Stomach (tissue), 4 donors: ENCODE measurements around the gene SYCE3.

ENCODE experiments used
- EP300 ChIP-seq: sonication (generic); formaldehyde crosslinking; IDR thresholded peaks from one replicate; pipeline ENCODE4 v1.6.1; 2017; ENCODE audit warnings: antibody characterized with exemption
- POLR2A ChIP-seq, 4 donors: fragments of 450-650 bp; IDR thresholded peaks; one replicate each; pipeline ENCODE4 v1.6.1; 2016; ENCODE audit warnings: antibody characterized with exemption in 4 of 4, control low read depth in 2 of 4, mild to moderate bottlenecking in 1 of 4, moderate library complexity in 1 of 4
- POLR2AphosphoS5 ChIP-seq, 3 donors: sonication (generic); formaldehyde crosslinking; IDR thresholded peaks; one replicate each; pipeline ENCODE4 v1.6.1; 2016; ENCODE audit warnings: antibody characterized with exemption in 3 of 3
- TF ChIP-seq, protein P1 (sequence below), 7 experiments: fragments of 450-650 bp in 4 of 7; fragments of 200-600 bp in 3 of 7; sonication (generic) in 3 of 7; IDR thresholded peaks; one replicate each; pipeline ENCODE4 v1.5.1; 2016 to 2019; ENCODE audit warnings: antibody characterized with exemption in 7 of 7, control low read depth in 2 of 7, mild to moderate bottlenecking in 1 of 7

DNA sequence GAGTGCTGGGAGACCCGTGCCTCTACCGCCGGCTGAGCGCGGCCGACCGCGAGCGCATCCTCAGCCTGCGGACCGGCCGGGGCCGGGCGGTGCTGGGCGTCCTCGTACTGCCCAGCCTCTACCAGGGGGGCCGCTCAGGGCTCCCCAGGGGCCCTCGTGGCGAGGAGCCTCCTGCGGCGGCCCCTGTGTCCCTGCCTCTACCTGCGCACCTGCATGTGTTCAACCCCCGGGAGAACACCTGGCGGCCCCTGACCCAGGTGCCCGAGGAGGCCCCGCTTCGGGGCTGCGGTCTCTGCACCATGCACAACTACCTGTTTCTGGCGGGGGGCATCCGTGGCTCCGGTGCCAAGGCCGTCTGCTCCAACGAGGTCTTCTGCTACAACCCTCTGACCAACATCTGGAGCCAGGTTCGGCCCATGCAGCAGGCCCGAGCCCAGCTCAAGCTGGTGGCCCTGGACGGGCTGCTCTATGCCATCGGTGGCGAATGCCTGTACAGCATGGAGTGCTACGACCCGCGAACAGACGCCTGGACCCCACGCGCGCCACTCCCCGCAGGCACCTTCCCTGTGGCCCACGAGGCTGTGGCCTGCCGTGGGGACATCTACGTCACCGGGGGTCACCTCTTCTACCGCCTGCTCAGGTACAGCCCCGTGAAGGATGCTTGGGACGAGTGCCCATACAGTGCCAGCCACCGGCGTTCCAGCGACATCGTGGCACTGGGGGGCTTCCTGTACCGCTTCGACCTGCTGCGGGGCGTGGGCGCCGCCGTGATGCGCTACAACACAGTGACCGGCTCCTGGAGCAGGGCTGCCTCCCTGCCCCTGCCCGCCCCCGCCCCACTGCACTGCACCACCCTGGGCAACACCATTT lies 13.6 kb downstream of the SYCE3 start:
- TF ChIP-seq EP300 (no peak), POLR2AphosphoS5 (IDR thresholded peaks at IDR 0.05) (no peak), POLR2A (IDR thresholded peaks at IDR 0.05) (no peak)
- TF ChIP-seq, protein P1, sequence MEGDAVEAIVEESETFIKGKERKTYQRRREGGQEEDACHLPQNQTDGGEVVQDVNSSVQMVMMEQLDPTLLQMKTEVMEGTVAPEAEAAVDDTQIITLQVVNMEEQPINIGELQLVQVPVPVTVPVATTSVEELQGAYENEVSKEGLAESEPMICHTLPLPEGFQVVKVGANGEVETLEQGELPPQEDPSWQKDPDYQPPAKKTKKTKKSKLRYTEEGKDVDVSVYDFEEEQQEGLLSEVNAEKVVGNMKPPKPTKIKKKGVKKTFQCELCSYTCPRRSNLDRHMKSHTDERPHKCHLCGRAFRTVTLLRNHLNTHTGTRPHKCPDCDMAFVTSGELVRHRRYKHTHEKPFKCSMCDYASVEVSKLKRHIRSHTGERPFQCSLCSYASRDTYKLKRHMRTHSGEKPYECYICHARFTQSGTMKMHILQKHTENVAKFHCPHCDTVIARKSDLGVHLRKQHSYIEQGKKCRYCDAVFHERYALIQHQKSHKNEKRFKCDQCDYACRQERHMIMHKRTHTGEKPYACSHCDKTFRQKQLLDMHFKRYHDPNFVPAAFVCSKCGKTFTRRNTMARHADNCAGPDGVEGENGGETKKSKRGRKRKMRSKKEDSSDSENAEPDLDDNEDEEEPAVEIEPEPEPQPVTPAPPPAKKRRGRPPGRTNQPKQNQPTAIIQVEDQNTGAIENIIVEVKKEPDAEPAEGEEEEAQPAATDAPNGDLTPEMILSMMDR (IDR thresholded peaks at IDR 0.05), result no peak
